Activated CD4-positive, alpha-beta T cell treated with anti-CD3 and anti-CD28 coated beads, Interleukin-2, amount 10 ng/mL, durations not matched to agents 7 days and 5 days (primary cell): ENCODE data around the gene RAG2. TPM values are rescaled to one million over a fixed set of nuclear protein-coding genes. Genes with fewer than 3 reads are reported as not detected.

Experiments used
- CTCF ChIA-PET: fragments of 350-600 bp; sonication (Branson Sonifier 250); formaldehyde crosslinking; loops from one replicate; lab custom pipeline; 2021; ENCODE audit warnings: antibody characterized with exemption; lab: Charles Lee
- POLR2A ChIA-PET: fragments of 350-600 bp; sonication (Branson Sonifier 250); formaldehyde crosslinking; loops from one replicate; lab custom pipeline; 2021; ENCODE audit warnings: antibody characterized with exemption; lab: Charles Lee
- DNase-seq: peaks from one replicate; pipeline ENCODE4 v3.0.0-alpha.2; 2020
- H3K27ac Mint-ChIP-seq: one replicate; pipeline ENCODE4 v1.8.0; 2021; ENCODE audit warnings: mild to moderate bottlenecking, moderate library complexity, mixed read lengths
- H3K27me3 Mint-ChIP-seq: one replicate; pipeline ENCODE4 v1.8.0; 2021; ENCODE audit warnings: mixed read lengths
- H3K36me3 Mint-ChIP-seq: one replicate; pipeline ENCODE4 v1.8.0; 2021; ENCODE audit warnings: low read depth, mixed read lengths
- H3K4me1 Mint-ChIP-seq: one replicate; pipeline ENCODE4 v1.8.0; 2021; ENCODE audit warnings: mixed read lengths
- H3K4me3 Mint-ChIP-seq: one replicate; pipeline ENCODE4 v1.8.0; 2021; ENCODE audit warnings: mild to moderate bottlenecking, moderate library complexity, mixed read lengths
- H3K9me3 Mint-ChIP-seq: one replicate; pipeline ENCODE4 v1.8.0; 2021; ENCODE audit warnings: mixed read lengths
- total RNA-seq, 2 experiments: library from RNA; stranded (reverse); gene quantifications; one replicate each; pipeline ENCODE4 v1.2.3, GENCODE V29; 2021

RAG2 gene
- total RNA-seq, 2 experiments from 2014 or later, result not detected

GRCh38 chr11:36590513-36590912 lies 7.5 kb downstream of the RAG2 start:
- Mint-ChIP-seq H3K27me3 (peaks cover 49% of the 10 kb centered on the region), H3K4me3 (no peak overlapping the region), H3K36me3 (no peaks in the 10 kb centered on the region), H3K27ac (no peak overlapping the region), H3K4me1 (peaks cover 6% of the 10 kb centered on the region), H3K9me3 (no peaks in the 10 kb centered on the region)
- CTCF ChIA-PET, result interaction anchor here (1.2 kb wide), 1 partner anchor 11 kb away, joined by 4 read pairs; no protein-coding TSS in a partner anchor
- no peak for DNase-seq
- POLR2A ChIA-PET, result no interaction called here

GRCh38 chr11:36588099-36588498 lies 9.9 kb downstream of the RAG2 start:
- CTCF ChIA-PET, result no interaction called here
- H3K4me1 Mint-ChIP-seq, result no peaks in the 10 kb centered on the region
- H3K27me3 Mint-ChIP-seq, result peaks cover 30% of the 10 kb centered on the region
- no peak for DNase-seq
- H3K36me3 Mint-ChIP-seq, result no peaks in the 10 kb centered on the region
- no peak overlapping the region for H3K27ac Mint-ChIP-seq
- no peak overlapping the region for H3K4me3 Mint-ChIP-seq
- POLR2A ChIA-PET, result no interaction called here
- no peaks in the 10 kb centered on the region for H3K9me3 Mint-ChIP-seq

GRCh38 chr11:36586543-36586942 lies 11.5 kb downstream of the RAG2 start:
- Mint-ChIP-seq H3K27me3 (peaks cover 22% of the 10 kb centered on the region), H3K36me3 (no peaks in the 10 kb centered on the region), H3K4me3 (no peak overlapping the region), H3K27ac (no peak overlapping the region), H3K9me3 (no peaks in the 10 kb centered on the region), H3K4me1 (no peaks in the 10 kb centered on the region)
- ChIA-PET CTCF (interaction anchor here (1.5 to 1.9 kb wide), 2 partner anchors 20 to 23 kb away, joined by 3 to 6 read pairs; no protein-coding TSS in a partner anchor), POLR2A (interaction anchor here (0.5 kb wide), 1 partner anchor 254 kb away, joined by 3 read pairs; no protein-coding TSS in a partner anchor)
- no peak for DNase-seq

GRCh38 chr11:36583667-36584066 lies 14.4 kb downstream of the RAG2 start:
- CTCF ChIA-PET, result no interaction called here
- H3K27me3 Mint-ChIP-seq, result peaks cover 13% of the 10 kb centered on the region
- H3K4me3 Mint-ChIP-seq, result no peak overlapping the region
- no peak overlapping the region for H3K27ac Mint-ChIP-seq
- no peaks in the 10 kb centered on the region for H3K9me3 Mint-ChIP-seq
- H3K36me3 Mint-ChIP-seq, result no peaks in the 10 kb centered on the region
- POLR2A ChIA-PET, result no interaction called here
- H3K4me1 Mint-ChIP-seq, result no peaks in the 10 kb centered on the region
- DNase-seq, result no peak

GRCh38 chr11:36581536-36581935 lies 16.5 kb downstream of the RAG2 start:
- CTCF ChIA-PET, result no interaction called here
- POLR2A ChIA-PET, result no interaction called here
- no peak overlapping the region for H3K4me3 Mint-ChIP-seq
- no peaks in the 10 kb centered on the region for H3K9me3 Mint-ChIP-seq
- no peaks in the 10 kb centered on the region for H3K36me3 Mint-ChIP-seq
- H3K27me3 Mint-ChIP-seq, result peaks cover 10% of the 10 kb centered on the region
- H3K27ac Mint-ChIP-seq, result no peak overlapping the region
- no peak for DNase-seq
- H3K4me1 Mint-ChIP-seq, result no peaks in the 10 kb centered on the region

- DNase-seq, result no peak
- Mint-ChIP-seq H3K27me3 (peaks cover 12% of the 10 kb centered on the region), H3K9me3 (no peaks in the 10 kb centered on the region), H3K27ac (no peak overlapping the region), H3K4me1 (no peaks in the 10 kb centered on the region), H3K4me3 (no peak overlapping the region), H3K36me3 (no peaks in the 10 kb centered on the region)
- CTCF ChIA-PET, result no interaction called here
- POLR2A ChIA-PET, result no interaction called here
These were observed 19.6 kb downstream of the RAG2 start for GRCh38 chr11:36578458-36578857.

GRCh38 chr11:36577859-36578258 lies 20.2 kb downstream of the RAG2 start:
- CTCF ChIA-PET, result no interaction called here
- H3K36me3 Mint-ChIP-seq, result no peaks in the 10 kb centered on the region
- H3K4me1 Mint-ChIP-seq, result no peaks in the 10 kb centered on the region
- no peaks in the 10 kb centered on the region for H3K9me3 Mint-ChIP-seq
- H3K27ac Mint-ChIP-seq, result no peak overlapping the region
- H3K27me3 Mint-ChIP-seq, result peaks cover 12% of the 10 kb centered on the region
- no peak for DNase-seq
- no peak overlapping the region for H3K4me3 Mint-ChIP-seq
- POLR2A ChIA-PET, result no interaction called here

GRCh38 chr11:36577373-36577772 lies 20.7 kb downstream of the RAG2 start:
- no peak overlapping the region for H3K4me3 Mint-ChIP-seq
- peaks cover 17% of the 10 kb centered on the region for H3K27me3 Mint-ChIP-seq
- CTCF ChIA-PET, result no interaction called here
- no peaks in the 10 kb centered on the region for H3K36me3 Mint-ChIP-seq
- DNase-seq, result no peak
- no peaks in the 10 kb centered on the region for H3K9me3 Mint-ChIP-seq
- no peaks in the 10 kb centered on the region for H3K4me1 Mint-ChIP-seq
- no peak overlapping the region for H3K27ac Mint-ChIP-seq
- POLR2A ChIA-PET, result no interaction called here

GRCh38 chr11:36574486-36574885 lies 23.6 kb downstream of the RAG2 start:
- no peaks in the 10 kb centered on the region for H3K36me3 Mint-ChIP-seq
- H3K4me3 Mint-ChIP-seq, result no peak overlapping the region
- H3K27me3 Mint-ChIP-seq, result peaks cover 37% of the 10 kb centered on the region
- CTCF ChIA-PET, result interaction anchor here (1.7 kb wide), 1 partner anchor 173 kb away, joined by 5 read pairs; no protein-coding TSS in a partner anchor
- no peaks in the 10 kb centered on the region for H3K4me1 Mint-ChIP-seq
- POLR2A ChIA-PET, result no interaction called here
- H3K9me3 Mint-ChIP-seq, result no peaks in the 10 kb centered on the region
- no peak overlapping the region for H3K27ac Mint-ChIP-seq
- DNase-seq, result no peak

- Mint-ChIP-seq H3K4me1 (peaks cover 3% of the 10 kb centered on the region), H3K27ac (no peak overlapping the region), H3K4me3 (no peak overlapping the region), H3K9me3 (no peaks in the 10 kb centered on the region), H3K27me3 (peaks cover 62% of the 10 kb centered on the region), H3K36me3 (no peaks in the 10 kb centered on the region)
- no peak for DNase-seq
- POLR2A ChIA-PET, result no interaction called here
- CTCF ChIA-PET, result no interaction called here
These were observed 28.9 kb downstream of the RAG2 start for GRCh38 chr11:36569095-36569494.

GRCh38 chr11:36567694-36568093 lies 30.3 kb downstream of the RAG2 start, which contains the start of gene RAG1:
Gene RAG1, plus strand, starts transcription at chr11:36568007. Its CDS starts 5,298 bp downstream, at chr11:36573305.
- no peak for DNase-seq
- Mint-ChIP-seq H3K27me3 (peaks cover 64% of the 10 kb centered on the region), H3K9me3 (no peaks in the 10 kb centered on the region), H3K27ac (no peak within 1 kb of the TSS), H3K4me3 (no peak within 1 kb of the TSS), H3K36me3 (no peaks in the 10 kb centered on the region), H3K4me1 (peaks cover 3% of the 10 kb centered on the region)
- ChIA-PET CTCF (no interaction called here), POLR2A (no interaction called here)

GRCh38 chr11:36566407-36567053 lies 31.5 kb downstream of the RAG2 start:
- POLR2A ChIA-PET, result no interaction called here
- Mint-ChIP-seq H3K9me3 (no peaks in the 10 kb centered on the region), H3K27me3 (peaks cover 52% of the 10 kb centered on the region), H3K4me3 (no peak overlapping the region), H3K36me3 (no peaks in the 10 kb centered on the region), H3K27ac (no peak overlapping the region), H3K4me1 (peaks cover 3% of the 10 kb centered on the region)
- CTCF ChIA-PET, result interaction anchor here (0.5 to 1.3 kb wide), 3 partner anchors 19 to 181 kb away, joined by 3 to 4 read pairs (median 3); no protein-coding TSS in a partner anchor
- no peak for DNase-seq

- Mint-ChIP-seq H3K4me1 (peaks cover 4% of the 10 kb centered on the region), H3K36me3 (peaks cover 3% of the 10 kb centered on the region), H3K4me3 (no peak overlapping the region), H3K27ac (no peak overlapping the region), H3K27me3 (peaks cover 41% of the 10 kb centered on the region), H3K9me3 (peaks cover 6% of the 10 kb centered on the region)
- ChIA-PET POLR2A (interaction anchor here (1.0 kb wide), 1 partner anchor 182 kb away, joined by 3 read pairs; no protein-coding TSS in a partner anchor), CTCF (interaction anchor here (0.9 to 2.4 kb wide), 6 partner anchors 21 to 300 kb away, joined by 3 to 6 read pairs (median 4); no protein-coding TSS in a partner anchor)
- DNase-seq, result no peak
These were observed 32.9 kb downstream of the RAG2 start for GRCh38 chr11:36565031-36565610.
